Myocyte (in vitro differentiated cells): ENCODE data around the gene TAPBPL. TPM values are rescaled to one million over a fixed set of nuclear protein-coding genes. Genes with fewer than 3 reads are reported as not detected.
"Not testable (repeated sequence)": the region's sequence is repeated elsewhere in the genome, so short reads cannot be mapped to it uniquely, and the experiment has no call there.

Experiments
- DNase-seq: peaks from one replicate; pipeline ENCODE4 v3.0.0-alpha.2; 2012; ENCODE audit warnings: low read depth
- total RNA-seq: library from RNA; depleted of rRNA; stranded (reverse); fragments of >200 nt; gene quantifications from 2 replicates; pipeline ENCODE4 v1.2.3, GENCODE V29; 2014

The TAPBPL gene
- total RNA-seq, 1 donor from 2014 or later: 10.9 TPM

DNA sequence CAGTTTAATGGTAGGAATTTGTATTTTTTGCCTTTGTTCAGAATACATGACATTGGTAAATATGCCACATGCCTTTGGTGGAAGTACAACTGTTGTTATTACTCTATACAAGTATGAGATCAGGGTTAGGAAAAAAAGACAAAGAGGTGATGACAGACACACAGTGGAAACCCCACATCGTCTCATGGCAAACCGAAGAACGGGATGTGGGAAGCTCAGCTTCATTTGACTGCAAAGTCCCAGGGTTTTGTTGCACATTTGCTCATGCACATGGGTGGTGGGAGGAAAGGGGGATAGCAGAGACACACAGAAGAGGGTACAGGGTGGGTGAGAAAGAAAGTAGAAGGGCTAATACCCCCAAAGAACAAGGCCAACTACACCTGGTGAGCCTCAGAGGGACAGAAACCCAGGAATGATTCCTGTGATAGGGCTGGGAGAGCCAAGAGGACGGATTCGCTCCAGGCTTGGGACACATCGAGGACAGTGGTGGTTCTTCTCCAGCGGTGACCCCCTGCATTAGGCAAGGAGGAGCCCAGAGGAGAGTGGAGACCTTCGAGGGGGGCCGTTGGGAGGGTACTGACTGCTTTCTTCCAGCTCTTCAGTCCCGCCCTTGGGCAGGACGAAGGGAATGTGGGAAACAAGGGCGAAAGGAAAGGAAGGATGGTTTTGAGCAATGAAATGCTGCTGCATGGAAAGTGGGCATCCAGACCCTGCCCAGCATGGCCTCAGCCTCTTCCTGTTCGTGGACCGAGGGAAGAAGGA, 10.6 kb downstream of the TAPBPL start:
- DNase-seq: no peak

GRCh38 chr12:6463216-6463615, 11.4 kb downstream of the TAPBPL start:
- DNase-seq: no peak

- DNase-seq: no peak
These were observed 12.0 kb downstream of the TAPBPL start for GRCh38 chr12:6463858-6464257.

- DNase-seq: no peak
These were observed 12.7 kb downstream of the TAPBPL start for GRCh38 chr12:6464531-6464930.

- peak; percentile 81 for DNase-seq
These were observed 13.8 kb downstream of the TAPBPL start for GRCh38 chr12:6465467-6466183.

- no peak for DNase-seq
These were observed 14.3 kb downstream of the TAPBPL start for GRCh38 chr12:6466184-6466573.

- not testable (repeated sequence) for DNase-seq
These were observed 14.9 kb downstream of the TAPBPL start for GRCh38 chr12:6466751-6467150.

- DNase-seq: not testable (repeated sequence)
These were observed 15.9 kb downstream of the TAPBPL start for GRCh38 chr12:6467571-6468282.

DNA sequence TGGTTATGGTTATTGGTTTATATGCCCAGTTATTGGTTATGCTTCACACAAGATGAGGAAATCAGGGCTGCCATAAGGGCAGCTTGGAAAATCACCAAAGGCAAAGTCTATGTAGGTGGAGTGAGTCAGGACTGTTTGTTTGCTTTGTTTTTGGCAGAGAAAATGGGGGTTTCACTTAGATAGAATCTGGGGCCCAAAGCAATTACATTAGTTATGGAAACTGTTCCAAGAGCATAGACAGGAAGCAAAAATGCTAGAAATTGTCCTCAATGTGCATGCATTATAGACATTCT, 16.4 kb downstream of the TAPBPL start:
- DNase-seq: no peak

DNA sequence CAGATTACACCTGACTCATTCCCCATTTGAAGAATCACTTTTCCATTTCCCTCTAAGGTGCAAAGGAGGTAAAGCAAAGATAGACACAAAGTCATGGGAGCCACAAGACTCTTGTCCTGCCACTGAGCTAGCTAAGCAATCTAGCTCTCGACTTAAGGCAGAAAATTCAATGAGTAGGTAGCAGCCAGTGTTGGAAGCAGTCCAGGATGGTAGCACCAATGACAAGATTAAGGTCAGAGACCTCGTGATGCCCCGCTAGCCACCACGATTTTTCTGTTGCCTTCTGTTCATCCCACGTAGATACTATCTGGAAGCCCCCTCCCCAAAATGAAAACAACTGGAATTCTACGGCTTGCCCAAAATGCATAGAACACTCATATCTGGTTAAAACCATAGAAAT, 17.2 kb downstream of the TAPBPL start:
- no peak for DNase-seq

DNA sequence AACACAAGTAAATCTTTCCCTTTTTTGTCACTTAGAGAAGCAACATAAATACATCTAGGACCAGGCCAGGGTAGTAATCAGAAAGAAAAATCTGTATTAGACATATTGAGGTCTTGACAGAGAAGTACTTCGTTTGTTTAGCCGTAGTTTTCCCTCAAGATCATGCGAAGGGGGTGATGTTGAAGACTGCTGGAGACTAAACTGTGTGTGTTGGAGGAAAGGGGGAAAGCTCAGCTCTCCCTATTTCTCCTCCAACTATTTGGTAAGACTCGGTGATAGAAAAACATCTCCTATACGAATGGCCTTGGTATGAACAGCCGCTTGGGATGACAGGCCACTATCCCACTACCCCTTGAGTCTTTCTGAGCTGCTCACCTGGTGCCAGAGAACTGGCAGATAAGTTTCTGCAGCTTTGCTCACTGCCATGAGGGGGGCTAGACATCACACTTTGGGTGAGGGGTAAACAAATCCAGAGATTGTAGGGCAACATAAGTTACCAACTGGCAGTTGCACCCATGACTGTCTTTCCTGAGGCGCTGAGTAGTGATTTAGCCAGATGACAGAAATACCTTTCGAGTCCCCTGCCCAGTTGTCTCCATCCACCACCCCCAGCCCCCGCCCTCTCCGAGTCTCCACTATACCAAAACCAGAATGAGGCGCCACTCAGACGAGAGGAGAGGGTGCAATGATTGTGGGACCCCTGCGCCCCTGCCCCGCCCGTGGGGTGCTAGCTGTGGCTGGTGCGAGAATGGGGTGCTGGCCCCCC, 17.9 kb downstream of the TAPBPL start:
- peak; percentile 25 for DNase-seq

DNA sequence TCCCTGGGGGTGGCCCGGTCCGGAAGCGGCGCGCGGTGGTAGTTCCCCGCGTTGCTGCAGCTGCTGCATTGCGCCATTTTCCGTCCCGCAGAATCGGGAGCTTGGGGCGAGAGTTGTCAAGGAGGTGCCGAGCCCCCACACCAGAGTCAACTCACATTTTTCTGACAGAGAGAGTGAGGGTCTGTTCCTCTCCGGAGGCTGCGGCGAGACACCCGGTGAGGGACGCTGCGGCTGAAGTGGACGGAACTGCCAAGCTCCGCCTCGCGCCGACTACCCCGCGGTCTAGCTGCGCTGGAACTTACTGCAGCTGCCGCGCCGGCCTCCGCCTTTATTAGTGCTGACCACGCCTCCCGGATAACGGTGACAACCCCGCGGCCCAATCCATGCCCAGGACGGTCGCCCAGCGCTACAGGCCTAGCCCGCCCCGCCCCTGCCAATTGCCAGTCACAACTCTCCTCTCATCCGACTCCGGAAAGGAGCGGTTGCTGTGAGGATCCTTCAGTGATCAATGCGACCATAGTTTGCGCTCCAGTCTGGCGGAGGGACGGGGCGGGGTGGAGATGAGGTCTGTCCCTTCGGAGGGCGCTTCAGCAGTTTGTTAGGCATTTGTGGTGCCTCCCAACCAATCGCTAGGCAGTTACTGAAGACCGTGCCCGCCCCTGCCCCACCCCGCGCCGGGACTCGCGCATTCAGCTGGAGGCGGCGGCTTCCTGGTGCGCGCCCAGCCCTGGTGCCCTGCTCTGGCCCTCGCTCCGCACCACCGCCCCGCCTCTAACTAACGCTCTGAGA, 18.7 kb downstream of the TAPBPL start, which contains the start of gene VAMP1:
VAMP1 (minus strand) TSS at position 303 of the 789 bp plus-strand sequence; CDS start at position 157, 146 bp downstream.
- DNase-seq: peak; percentile 97

DNA sequence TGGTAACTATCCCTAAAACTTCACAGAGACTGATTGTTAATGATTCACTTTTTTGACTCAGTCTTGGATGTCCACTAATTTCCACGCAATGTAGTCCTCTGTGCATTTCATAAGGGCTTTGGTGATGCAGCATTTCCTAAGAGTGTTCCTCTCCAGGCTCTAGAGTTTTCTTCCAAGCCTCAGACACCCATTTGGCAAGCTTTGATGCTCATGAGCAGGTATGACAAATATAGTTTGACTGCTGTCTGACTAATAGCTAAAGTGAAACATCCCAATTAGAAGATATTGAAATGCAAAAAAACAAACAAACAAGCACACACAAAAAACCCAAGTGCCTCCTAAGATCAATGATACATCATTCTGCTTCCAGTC, 20.1 kb downstream of the TAPBPL start:
- DNase-seq: no peak

- DNase-seq: no peak
These were observed 20.6 kb downstream of the TAPBPL start for GRCh38 chr12:6472491-6472890.

GRCh38 chr12:6475233-6475975, 23.6 kb downstream of the TAPBPL start:
- not testable (repeated sequence) for DNase-seq

- peak; percentile 73 for DNase-seq
These were observed 24.6 kb downstream of the TAPBPL start for GRCh38 chr12:6476489-6476888.

GRCh38 chr12:6477601-6478377, 25.9 kb downstream of the TAPBPL start:
- not testable (repeated sequence) for DNase-seq

- no peak for DNase-seq
These were observed 26.6 kb downstream of the TAPBPL start for GRCh38 chr12:6478416-6478815.

- no peak for DNase-seq
These were observed 36.4 kb downstream of the TAPBPL start for GRCh38 chr12:6488240-6488639.
